Measurements from ENCODE around the gene MTRF1.

MTRF1 gene

DNA sequence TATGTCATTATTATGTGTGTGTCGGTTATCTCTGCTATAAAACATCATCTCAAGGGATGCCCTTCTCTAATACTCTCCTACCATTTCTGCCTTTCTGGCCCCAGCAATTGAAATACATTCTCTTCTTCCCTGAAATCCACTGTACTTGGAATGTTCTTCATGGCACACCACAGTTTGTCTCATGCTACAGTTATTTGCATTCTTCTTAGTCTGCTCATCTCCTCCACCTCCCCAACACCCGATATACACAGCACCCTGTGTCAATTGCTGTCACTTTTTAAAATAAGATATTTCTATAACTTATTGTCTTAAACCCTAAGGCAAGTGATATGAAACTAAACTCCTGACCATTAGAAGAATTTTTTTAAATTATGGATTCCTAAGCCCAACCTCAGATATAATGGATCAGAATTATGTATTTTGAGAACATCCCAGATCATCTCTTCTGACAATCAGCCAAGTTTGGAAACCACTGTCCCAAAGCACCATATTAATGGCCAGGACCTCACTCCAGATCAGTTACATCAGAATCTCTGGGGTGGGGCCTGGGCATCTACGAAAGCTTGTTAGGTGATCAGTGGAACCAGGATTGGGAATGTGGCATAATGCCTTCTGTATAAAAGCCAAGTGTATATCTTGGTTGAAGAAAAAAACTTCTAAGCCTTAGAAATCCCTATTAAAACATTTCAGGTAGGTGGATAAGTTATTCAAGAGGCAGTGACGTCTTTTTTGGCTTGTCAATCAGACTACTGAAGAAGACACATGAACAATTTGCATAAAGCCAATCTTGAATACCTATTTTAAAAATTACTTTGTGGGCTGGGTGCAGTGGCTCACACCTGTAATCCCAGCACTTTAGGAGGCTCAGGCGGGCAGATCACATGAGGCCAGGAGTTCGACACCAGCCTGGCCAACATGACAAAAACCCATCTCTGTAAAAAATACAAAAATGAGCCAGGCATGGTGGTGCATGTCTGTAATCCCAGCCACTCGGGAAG, 39.0 kb downstream of the MTRF1 start:
- no peak for DNase-seq (ENCODE audit: low read depth)

- peak; percentile 39 for DNase-seq (ENCODE audit: low read depth)
Observed at GRCh38 chr13:41222259-41222852, 41.0 kb downstream of the MTRF1 start.

GRCh38 chr13:41220401-41220800, 43.0 kb downstream of the MTRF1 start:
- DNase-seq (ENCODE audit: low read depth) = no peak

GRCh38 chr13:41216160-41216559, 47.2 kb downstream of the MTRF1 start:
- no peak for DNase-seq (ENCODE audit: low read depth)

GRCh38 chr13:41213919-41214318, 49.5 kb downstream of the MTRF1 start:
- no peak for DNase-seq (ENCODE audit: low read depth)

- no peak for DNase-seq (ENCODE audit: low read depth)
Observed at GRCh38 chr13:41213316-41213715, 50.1 kb downstream of the MTRF1 start.

- no peak for DNase-seq (ENCODE audit: low read depth)
Observed at GRCh38 chr13:41212881-41213280, 50.5 kb downstream of the MTRF1 start.

DNA sequence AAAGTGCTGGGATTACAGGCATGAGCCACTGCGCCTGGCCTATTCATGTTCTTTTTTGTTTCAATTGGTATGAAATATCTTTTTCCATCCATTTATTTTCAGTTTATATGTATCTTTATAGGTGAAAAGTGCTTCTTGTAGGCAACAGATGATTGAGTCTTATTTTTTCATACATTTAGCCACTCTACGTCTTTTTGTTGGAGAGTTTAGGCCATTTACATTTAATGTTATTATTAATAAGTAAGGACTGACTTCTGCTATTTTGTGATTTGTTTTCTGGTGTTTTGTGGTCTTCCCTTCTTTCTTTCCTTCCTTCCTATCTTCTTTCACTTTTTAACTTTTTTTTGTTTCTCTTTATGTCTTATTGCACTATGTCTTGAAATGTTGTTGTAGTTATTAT, 52.3 kb downstream of the MTRF1 start:
- DNase-seq (ENCODE audit: low read depth) = no peak

- DNase-seq (ENCODE audit: low read depth) = no peak
Observed at GRCh38 chr13:41206467-41206866, 56.9 kb downstream of the MTRF1 start.

DNA sequence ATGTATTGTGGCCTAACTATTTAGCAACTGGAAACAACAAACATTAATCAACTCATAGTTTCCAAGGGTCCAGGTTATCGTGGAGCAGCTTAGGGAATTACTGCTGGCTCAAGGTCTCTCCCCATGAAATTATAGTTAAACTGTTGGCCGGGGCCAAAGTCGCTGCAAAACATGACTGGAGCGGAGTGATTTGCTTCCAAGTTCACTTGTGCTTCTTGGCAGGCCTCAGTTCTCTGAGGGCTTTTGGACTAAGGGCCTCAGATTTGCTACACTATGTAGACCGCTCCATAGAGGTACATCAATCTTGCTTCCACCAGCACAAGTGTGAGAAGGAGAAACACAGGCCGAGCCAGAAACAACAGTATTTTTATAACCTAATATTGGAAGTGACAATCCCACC, 59.6 kb downstream of the MTRF1 start:
- no peak for DNase-seq (ENCODE audit: low read depth)

DNA sequence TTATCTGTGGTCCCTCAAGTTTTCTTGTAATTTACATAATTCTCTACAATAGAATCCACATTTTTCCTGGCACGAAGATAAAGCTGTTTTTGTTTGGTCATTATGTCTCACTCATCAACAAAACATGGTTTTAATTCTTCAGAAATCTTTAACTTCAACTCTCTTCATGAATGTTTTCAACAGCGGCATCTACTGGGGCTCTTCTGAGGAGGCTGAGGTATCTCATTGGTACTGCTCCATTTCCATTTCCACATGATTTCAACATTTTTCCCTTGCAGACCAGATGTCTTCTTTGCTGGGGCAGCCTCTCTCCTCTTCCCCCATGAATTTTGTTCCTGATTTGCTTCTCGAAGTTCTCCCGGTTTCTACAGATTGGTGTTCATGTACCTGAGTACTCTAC, 63.2 kb downstream of the MTRF1 start:
- no peak for DNase-seq (ENCODE audit: low read depth)

DNA sequence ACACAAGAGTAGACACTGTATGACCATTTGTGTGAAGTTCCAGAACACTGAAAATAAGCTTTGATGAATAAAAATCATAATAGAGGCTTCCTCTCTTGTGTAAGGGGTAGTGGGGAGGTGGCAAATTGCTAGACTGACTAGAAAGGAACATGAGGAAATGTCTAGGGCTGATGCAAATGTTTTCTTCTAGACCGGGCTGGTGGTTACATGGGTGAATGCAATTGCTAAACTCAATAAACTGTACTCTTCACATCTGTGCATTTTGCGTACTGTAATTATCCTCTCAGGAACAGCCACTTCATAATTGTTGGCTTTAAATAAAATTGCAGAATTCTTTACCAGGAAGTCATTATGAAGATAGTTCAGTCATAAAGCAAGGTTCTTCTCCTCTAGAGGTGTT, 63.9 kb downstream of the MTRF1 start:
- DNase-seq (ENCODE audit: low read depth) = no peak

- no peak for DNase-seq (ENCODE audit: low read depth)
Observed at GRCh38 chr13:41199079-41199478, 64.3 kb downstream of the MTRF1 start.

- no peak for DNase-seq (ENCODE audit: low read depth)
Observed at GRCh38 chr13:41196620-41197019, 66.8 kb downstream of the MTRF1 start.

DNA sequence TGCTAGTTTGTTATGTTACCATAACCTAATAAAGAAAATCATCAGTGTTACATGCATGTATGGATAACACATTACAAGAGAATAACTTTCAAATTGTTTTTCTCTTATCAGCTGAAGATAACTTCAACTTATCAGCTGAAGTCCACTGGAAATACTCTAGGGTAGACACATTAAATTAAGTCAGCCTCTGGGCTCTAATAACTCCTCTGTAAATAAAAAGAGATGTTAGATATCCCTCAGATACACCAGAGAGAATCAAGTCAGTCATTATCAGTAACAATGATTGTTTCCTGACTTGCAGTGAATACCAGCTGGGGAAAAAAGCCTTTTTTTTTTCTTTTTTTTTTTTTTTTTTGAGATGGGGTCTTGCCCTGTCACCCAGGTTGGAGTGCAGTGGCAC, 67.4 kb downstream of the MTRF1 start:
- DNase-seq (ENCODE audit: low read depth) = no peak

GRCh38 chr13:41193919-41194824, 69.2 kb downstream of the MTRF1 start, which contains the start of gene KBTBD7:
Gene KBTBD7 (minus strand): TSS chr13:41194569. CDS start chr13:41194257, 312 bp downstream.
- peak; percentile 91 for DNase-seq (ENCODE audit: low read depth)

- no peak for DNase-seq (ENCODE audit: low read depth)
Observed at GRCh38 chr13:41193469-41193868, 69.9 kb downstream of the MTRF1 start.

DNA sequence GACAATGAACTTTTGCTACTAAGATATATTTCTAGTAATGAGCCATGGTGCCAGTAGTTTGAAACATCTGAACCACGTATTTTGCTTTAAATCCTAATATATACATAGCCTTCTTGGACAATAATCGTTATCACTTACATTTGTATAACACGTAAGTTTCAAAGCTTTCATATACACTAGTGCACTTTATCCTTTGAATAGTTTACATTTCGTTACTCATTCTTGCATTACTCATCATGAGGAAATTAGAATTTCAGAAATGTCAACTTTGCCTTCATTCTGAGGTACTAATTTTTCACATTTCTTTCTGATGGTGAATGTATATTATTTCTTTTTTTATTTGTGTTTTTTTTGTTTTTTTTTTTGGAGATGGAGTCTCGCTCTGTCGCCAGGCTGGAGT, 74.8 kb downstream of the MTRF1 start:
- no peak for DNase-seq (ENCODE audit: low read depth)

DNA sequence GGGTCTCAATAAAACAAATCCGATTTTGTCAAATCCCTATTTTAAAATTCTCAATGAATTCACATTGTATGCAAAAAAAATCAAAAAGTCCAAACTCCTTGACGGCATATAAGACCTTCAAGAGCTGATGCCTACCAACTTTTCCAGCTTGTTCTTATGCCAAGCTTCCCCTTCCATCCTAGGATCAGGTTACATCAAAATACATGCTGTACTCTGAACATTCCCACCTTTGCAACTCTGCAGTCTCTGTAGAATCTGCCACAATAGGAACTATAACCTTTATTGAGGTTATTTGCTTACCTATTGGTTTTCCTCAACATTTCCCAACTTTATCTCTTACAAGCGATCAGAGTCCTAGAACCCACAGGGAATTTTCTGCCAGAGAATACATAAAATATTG, 76.9 kb downstream of the MTRF1 start:
- no peak for DNase-seq (ENCODE audit: low read depth)

DNA sequence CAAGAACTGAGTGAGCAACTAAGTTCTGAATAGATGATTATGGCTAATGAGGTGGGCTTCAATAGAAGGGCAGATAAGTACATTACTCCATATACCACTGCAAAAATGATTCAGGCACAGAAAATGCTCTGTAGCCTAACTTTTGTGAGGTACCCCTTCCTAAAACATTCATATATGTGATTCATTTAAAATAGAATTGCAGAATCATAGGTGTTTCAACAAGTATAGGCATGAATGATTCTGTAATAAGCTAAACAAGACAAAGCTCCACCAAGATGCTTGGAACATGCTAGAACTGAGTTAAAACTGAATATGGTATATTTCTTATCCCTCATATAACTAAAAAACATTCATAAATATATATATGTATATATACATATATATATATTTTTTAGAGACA, 81.1 kb downstream of the MTRF1 start:
- no peak for DNase-seq (ENCODE audit: low read depth)

GRCh38 chr13:41179593-41180250, 83.7 kb downstream of the MTRF1 start:
- no peak for DNase-seq (ENCODE audit: low read depth)

GRCh38 chr13:41178040-41178439, 85.3 kb downstream of the MTRF1 start:
- no peak for DNase-seq (ENCODE audit: low read depth)
